Measurements from ENCODE around the gene CDHR1.
A peak's percentile ranks its signal among the peaks of the same experiment; 100 is the strongest.

The CDHR1 gene

DNA sequence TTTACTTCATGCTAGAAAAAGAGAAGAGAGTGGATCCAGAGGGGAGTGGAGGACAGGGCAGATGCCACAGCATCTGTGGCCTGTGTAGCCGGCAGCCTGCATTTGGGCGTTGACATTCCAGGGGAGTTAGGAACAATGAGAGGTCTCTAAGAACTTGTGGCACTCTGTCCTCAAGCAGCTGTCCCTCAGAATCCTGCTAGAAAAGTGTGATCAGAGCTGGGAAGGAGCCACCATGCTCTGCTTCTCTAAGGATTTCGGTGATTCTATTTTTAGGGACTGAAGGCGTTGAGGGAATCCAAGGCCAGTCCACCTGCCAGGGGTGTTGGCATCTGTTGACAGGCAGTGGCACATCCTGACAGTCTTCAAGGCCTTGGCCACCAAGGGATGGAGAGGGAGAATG, 23.4 kb downstream of the CDHR1 start:
- no peak for DNase-seq (ENCODE audit: low read depth)
- H3K4me3 ChIP-seq (ENCODE audit: low read depth, low read length), result no peak overlapping the region

DNA sequence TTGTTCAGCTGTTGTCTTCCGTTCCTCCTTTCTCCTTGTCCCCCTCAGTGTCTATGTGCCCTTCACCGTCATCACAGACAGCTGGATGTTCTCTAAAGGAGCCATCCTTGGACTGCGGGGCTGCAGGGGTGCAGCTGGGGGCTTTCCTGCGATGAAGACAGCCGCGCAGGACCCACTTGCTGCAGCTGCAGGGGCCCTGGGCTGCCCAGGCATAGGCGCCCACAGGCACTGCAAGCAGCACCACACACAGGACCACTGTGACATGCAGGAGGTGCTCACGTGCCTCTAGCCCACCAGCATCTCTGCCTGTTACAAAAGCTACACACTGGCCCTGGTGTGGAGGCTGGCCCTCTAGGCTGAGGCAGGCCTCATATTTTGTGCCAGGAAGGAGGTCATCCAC, 27.6 kb downstream of the CDHR1 start:
- no peak overlapping the region for H3K4me3 ChIP-seq (ENCODE audit: low read depth, low read length)
- no peak for DNase-seq (ENCODE audit: low read depth)

GRCh38 chr10:84224411-84225028, 30.2 kb downstream of the CDHR1 start:
- no peak overlapping the region for H3K4me3 ChIP-seq (ENCODE audit: low read depth, low read length)
- no peak for DNase-seq (ENCODE audit: low read depth)

- H3K4me3 ChIP-seq (ENCODE audit: low read depth, low read length), result no peak within 1 kb of the TSS
- no peak for DNase-seq (ENCODE audit: low read depth)
These were observed 31.3 kb downstream of the CDHR1 start, which contains the start of gene LRIT2 for GRCh38 chr10:84225427-84226173. LRIT2 (minus strand) TSS chr10:84225544; CDS start chr10:84225520, 24 bp downstream.

DNA sequence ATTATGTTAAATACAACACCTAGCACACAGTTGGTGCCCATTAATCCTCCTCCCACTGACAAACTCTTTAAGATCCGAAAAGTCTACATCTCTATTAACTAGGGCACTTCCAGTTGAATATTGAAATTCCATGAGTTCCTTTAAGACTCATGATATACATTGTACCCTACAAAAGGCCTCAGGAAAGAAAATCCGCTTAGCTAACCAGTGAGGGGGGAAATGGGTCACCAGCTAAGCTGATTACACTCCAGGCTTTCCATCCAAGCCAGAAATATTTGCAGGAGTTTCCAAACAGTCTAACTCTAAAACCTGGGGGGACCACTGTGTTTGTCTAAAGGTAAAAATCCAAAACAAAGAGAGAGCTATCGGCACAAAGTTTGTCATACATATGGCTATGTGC, 32.3 kb downstream of the CDHR1 start:
- no peak for DNase-seq (ENCODE audit: low read depth)
- H3K4me3 ChIP-seq (ENCODE audit: low read depth, low read length), result no peak overlapping the region

DNA sequence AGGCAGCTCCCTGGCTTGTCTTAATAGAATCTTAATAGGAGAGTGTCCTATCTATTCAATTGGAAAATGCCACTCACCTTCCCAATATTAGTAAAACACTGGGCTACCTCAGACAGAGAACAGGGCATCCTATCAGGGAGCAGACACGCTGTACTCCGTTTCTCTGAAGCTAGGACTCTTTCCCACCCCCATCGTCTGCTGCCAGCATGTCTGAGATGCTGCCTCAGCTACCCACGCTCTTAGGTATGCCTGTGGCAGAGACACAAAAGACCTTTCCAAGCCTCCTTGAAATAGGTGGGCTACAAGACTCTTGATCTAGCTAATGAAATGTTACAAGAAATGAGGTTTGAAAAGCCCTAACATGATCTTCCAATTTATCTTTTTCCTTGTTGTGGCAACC, 33.5 kb downstream of the CDHR1 start:
- DNase-seq (ENCODE audit: low read depth), result no peak
- H3K4me3 ChIP-seq (ENCODE audit: low read depth, low read length), result no peak overlapping the region

DNA sequence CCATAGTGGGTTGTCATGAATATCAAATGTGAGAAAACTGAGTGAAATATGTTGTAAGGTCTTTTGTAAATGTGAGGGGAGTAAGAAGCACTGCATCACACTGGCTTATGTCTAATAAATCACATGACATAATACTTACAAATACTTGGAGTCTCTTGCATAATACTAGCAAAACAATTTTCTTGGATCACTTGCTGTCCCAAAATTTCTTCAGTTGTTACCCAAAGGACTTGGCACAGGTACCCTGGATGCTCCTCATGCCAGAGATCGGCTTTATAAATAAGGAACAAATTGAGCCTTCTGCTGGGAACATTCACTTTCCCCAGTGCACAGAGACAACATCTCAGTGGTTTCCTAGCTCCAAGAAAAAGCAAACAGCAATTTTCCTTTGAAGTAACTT, 36.0 kb downstream of the CDHR1 start:
- no peak for DNase-seq (ENCODE audit: low read depth)
- H3K4me3 ChIP-seq (ENCODE audit: low read depth, low read length), result no peak overlapping the region

DNA sequence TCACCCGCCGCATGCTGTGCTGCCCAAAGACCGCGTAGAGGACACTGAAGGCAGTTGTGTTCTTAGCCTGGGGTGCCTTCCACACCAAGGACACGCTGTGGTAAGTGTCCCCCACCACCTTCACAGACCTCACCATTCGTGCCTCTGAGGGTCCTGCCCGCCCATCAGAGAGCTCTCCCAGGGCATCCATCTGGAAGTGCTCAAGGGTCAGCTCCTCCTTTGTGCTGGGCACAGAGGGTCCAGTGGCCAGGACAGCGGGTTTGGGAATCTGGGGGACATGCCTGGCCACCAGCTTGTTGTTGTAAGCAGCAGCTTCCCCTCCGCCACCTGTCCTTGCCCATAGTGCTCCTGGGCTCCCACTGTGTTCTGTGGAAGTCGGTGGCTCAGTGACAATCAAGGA, 38.0 kb downstream of the CDHR1 start:
- no peak for DNase-seq (ENCODE audit: low read depth)
- H3K4me3 ChIP-seq (ENCODE audit: low read depth, low read length), result no peak overlapping the region

- no peak overlapping the region for H3K4me3 ChIP-seq (ENCODE audit: low read depth, low read length)
- no peak for DNase-seq (ENCODE audit: low read depth)
These were observed 39.6 kb downstream of the CDHR1 start for GRCh38 chr10:84233940-84234339.

DNA sequence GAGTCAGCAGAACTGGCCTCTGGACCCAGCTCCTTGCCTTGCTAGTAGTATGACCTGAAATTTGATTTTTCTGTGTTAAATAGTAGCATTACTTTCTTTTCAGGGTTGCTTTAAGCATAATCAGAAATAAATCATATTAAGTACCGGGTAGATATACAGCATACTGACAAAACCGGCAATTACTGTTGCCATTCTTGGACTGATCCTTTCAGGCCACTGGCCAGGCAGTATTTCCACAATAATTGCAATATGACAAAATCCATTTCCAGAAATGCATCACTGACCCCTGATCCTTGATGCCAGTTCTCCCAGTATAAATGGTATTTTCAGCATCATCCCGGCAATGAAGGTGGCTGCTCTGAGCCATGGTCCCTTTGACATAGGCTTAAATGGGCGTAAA, 40.1 kb downstream of the CDHR1 start:
- H3K4me3 ChIP-seq (ENCODE audit: low read depth, low read length), result no peak overlapping the region
- DNase-seq (ENCODE audit: low read depth), result no peak

- no peak overlapping the region for H3K4me3 ChIP-seq (ENCODE audit: low read depth, low read length)
- DNase-seq (ENCODE audit: low read depth), result no peak
These were observed 40.8 kb downstream of the CDHR1 start for GRCh38 chr10:84235096-84235495.

GRCh38 chr10:84236807-84237198, 42.5 kb downstream of the CDHR1 start:
- no peak for DNase-seq (ENCODE audit: low read depth)
- no peak overlapping the region for H3K4me3 ChIP-seq (ENCODE audit: low read depth, low read length)

- no peak overlapping the region for H3K4me3 ChIP-seq (ENCODE audit: low read depth, low read length)
- DNase-seq (ENCODE audit: low read depth), result no peak
These were observed 43.1 kb downstream of the CDHR1 start for GRCh38 chr10:84237199-84238051.

GRCh38 chr10:84238909-84239308, 44.6 kb downstream of the CDHR1 start:
- no peak for DNase-seq (ENCODE audit: low read depth)
- no peak overlapping the region for H3K4me3 ChIP-seq (ENCODE audit: low read depth, low read length)

- DNase-seq (ENCODE audit: low read depth), result no peak
- H3K4me3 ChIP-seq (ENCODE audit: low read depth, low read length), result no peak within 1 kb of the TSS
These were observed 47.0 kb downstream of the CDHR1 start, which contains the start of gene LRIT1 for GRCh38 chr10:84241185-84241790. LRIT1 (minus strand) TSS chr10:84241546; CDS start chr10:84241439, 107 bp downstream.

- H3K4me3 ChIP-seq (ENCODE audit: low read depth, low read length), result no peak overlapping the region
- DNase-seq (ENCODE audit: low read depth), result no peak
These were observed 49.4 kb downstream of the CDHR1 start for GRCh38 chr10:84243759-84244158.

- H3K4me3 ChIP-seq (ENCODE audit: low read depth, low read length), result peak within 1 kb of the TSS; percentile 1
- peak; percentile 2 for DNase-seq (ENCODE audit: low read depth)
These were observed 50.4 kb downstream of the CDHR1 start, which contains the start of gene RGR for GRCh38 chr10:84244651-84245270. RGR (plus strand) TSS chr10:84245053; CDS start chr10:84245091, 38 bp downstream.

DNA sequence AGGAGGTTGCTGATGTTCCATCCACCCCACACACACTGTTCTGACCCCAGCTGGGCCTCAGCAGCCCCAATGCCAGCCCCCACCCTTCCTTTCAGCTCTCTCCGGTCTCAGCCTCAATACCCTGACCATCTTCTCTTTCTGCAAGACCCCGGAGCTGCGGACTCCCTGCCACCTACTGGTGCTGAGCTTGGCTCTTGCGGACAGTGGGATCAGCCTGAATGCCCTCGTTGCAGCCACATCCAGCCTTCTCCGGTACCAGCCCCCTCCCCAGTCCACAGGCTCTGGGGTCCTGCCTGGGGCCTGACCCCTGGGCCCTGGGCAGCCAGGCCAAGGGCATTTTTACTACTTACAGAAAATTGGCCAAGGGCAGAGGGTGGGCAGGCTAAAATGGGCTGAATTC, 53.2 kb downstream of the CDHR1 start:
- no peak for DNase-seq (ENCODE audit: low read depth)
- no peak overlapping the region for H3K4me3 ChIP-seq (ENCODE audit: low read depth, low read length)

DNA sequence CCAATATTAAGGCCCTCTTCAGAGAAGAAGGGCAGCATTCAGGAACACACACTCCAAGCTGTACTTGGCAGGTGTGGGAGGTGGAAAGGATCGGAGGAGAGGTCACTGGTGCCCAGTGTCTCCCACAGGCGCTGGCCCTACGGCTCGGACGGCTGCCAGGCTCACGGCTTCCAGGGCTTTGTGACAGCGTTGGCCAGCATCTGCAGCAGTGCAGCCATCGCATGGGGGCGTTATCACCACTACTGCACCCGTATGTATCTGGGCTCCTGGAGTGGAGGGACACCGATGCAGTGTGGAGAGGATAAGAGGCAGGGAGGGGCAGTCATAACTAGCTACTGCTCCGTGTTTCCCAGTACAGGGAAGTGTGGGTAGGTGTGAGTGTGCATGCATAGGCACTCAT, 54.5 kb downstream of the CDHR1 start:
- DNase-seq (ENCODE audit: low read depth), result no peak
- H3K4me3 ChIP-seq (ENCODE audit: low read depth, low read length), result no peak overlapping the region
